Fibroblast of the conjunctiva (primary cell): ENCODE measurements around the gene MRC1.
A peak's percentile ranks its signal among the peaks of the same experiment; 100 is the strongest.
"Not testable (repeated sequence)": the region's sequence is repeated elsewhere in the genome, so short reads cannot be mapped to it uniquely, and the experiment has no call there.

Experiments
- DNase-seq: peaks from one replicate; pipeline ENCODE4 v3.0.0-alpha.2; 2010; ENCODE audit warnings: low read depth

MRC1 gene

DNA sequence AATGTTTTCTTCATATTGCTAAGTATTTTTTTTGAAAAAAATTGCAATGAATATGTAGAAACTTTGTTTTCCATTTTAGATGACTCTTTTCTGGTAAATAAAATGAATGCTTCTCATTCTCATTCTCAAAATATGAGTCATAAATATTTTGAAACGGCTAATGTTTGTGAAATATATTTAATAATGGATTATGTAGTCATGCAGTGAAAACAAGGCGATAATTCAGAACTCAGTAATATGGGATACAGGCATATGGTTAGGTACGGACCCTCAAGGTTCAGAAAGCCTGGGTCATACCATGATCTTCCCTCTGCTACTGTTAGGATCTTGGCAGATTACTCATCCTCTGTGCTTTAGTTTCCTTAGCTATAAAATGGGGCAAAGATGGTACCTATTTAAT, 96.3 kb downstream of the MRC1 start:
- no peak for DNase-seq

DNA sequence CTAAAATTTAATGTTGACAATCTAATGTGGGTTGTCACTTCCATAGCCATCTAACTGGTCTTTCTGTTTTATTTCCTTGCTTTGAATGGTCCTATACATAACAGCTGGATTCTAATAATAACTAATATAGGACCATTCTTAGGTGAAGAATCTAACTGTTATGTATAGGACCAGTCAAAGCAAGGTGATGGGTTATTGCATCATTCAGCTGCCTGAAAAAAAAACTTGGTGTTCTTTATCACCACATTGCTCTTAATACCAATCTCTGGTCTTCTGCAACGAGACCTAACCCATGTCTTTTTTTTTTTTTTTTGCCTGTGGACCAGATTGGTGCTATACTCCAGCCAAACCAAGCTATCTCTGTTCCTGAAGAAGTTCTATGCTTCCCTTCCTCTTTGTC, 96.9 kb downstream of the MRC1 start:
- DNase-seq = no peak

DNA sequence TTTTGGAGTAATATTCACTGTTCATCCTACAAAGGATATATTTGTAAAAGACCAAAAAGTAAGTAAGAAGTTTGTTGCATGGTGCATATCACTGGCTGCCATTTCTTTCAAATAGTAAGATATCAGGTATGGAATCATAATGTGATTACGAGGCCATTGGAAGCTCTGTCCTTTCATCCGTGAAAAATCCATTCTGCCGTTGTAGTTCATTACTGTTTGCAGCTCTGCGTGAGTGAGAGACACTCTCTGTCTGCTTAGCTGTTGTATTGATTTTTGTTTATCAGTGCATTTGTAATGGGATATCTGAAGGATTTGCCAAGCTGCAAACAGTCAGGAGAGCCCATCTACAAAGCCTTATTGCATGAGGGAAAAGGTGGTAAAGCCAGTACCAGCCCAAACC, 98.5 kb downstream of the MRC1 start:
- no peak for DNase-seq

DNA sequence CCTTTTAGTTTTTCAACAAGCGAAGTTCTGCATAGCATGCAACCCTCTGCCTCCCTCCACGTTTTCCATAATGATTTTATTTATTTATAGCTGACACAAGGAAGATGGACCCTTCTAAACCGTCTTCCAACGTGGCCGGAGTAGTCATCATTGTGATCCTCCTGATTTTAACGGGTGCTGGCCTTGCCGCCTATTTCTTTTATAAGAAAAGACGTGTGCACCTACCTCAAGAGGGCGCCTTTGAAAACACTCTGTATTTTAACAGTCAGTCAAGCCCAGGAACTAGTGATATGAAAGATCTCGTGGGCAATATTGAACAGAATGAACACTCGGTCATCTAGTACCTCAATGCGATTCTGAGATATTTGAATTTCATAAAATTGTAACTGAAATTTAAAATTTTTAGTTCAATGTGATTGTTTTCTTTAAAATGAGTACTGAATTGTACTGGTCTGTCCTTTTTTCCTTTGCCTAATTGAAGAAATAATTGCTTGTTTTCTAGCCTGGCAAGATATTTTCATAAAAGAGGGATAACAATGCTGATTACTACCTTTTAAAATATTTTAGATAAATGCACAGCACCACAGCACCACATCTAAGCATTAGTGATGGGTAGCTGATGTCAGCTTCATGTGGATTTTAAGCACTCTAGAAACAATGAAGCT, 101.1 kb downstream of the MRC1 start:
- peak; percentile 52 for DNase-seq

DNA sequence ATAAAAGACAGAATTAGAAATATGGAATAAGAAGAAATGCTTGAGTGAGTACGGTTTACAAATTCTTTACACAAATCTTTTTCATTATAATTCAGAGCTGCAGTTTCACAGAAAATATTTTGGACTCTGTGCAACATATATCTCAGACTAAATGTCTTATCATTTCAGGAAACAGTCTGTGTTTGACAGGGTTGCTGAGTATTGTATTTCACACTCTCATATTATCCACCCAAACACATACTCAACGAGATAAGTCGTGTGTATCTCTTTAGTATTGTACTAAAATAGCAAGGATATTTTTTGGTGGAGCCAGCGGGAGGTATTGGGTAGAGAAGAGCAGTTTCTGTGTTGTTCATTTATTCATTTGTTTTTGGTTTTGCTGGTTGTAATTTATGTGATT, 103.6 kb downstream of the MRC1 start:
- DNase-seq = no peak

DNA sequence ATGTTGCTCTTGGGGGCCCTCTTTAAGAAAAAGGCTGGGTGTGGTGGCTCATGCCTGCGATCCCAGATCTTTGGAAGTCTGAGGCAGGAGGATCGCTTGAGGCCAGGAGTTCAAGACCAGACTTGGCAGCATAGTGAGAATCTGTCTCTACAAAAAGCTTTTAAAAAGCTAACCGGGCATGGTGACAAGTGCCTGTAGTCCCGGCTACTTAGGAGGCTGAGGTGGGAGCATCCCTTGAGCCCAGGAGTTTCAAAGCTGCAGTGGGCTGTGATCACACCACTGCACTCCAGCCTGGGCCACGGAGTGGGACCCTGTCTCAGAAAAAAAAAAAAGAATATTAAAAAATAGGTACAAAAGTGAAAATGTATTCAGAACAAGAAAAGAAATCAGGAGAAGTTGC, 104.5 kb downstream of the MRC1 start:
- DNase-seq = no peak

DNA sequence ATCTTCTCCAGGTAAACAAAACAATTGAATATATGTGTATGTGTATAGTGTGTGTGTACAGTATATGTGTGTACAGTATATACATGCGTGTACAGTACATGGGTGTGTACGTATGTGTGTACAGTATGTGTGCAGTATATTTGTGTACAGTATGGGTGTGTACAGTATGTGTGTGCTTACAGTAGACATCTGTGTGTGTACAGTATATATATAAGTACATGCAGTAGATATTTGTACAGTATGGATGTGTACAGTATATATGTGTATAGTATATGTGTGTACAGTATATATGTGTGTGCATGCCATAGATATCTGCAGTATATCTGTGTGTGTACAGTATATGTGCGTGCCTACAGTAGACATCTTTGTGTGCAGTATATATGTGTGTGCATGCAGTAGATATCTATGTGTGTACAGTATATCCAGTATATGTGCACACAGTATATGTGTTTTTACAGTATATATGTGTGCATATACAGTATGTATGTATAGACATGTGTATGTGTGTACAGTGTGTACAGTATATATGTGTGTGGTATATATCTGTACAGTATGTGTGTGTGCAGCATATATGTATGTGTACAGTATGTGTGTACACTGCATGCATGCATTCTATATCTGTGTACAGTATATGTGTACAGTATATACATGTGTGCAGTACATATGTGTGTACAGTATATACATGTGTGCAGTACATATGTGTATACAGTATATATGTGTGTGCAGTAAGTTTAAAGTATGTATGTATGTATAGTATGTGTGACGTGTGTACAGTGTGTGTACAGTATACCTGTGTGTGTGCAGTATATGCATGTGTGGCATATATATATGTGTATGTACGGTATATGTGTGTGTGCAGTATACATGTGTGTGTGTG, 105.3 kb downstream of the MRC1 start:
- DNase-seq = no peak

DNA sequence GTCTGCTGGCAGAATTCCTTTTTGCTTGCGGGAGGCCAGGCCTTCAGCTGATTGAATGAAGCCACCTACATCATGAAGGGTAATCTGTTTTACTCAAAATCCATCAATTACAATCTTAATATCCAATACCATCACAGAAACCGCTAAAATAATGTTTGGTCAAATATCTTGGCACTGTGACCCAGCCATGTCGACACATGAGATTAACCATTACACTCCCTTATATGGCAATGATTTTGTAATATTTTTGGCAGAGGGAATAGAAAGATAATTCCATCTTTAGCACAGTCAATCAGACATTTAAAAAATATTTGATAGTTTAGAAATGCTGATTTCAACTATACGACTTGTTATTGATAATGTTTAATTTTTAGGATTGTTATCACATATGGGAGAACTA, 106.0 kb downstream of the MRC1 start:
- DNase-seq = no peak

DNA sequence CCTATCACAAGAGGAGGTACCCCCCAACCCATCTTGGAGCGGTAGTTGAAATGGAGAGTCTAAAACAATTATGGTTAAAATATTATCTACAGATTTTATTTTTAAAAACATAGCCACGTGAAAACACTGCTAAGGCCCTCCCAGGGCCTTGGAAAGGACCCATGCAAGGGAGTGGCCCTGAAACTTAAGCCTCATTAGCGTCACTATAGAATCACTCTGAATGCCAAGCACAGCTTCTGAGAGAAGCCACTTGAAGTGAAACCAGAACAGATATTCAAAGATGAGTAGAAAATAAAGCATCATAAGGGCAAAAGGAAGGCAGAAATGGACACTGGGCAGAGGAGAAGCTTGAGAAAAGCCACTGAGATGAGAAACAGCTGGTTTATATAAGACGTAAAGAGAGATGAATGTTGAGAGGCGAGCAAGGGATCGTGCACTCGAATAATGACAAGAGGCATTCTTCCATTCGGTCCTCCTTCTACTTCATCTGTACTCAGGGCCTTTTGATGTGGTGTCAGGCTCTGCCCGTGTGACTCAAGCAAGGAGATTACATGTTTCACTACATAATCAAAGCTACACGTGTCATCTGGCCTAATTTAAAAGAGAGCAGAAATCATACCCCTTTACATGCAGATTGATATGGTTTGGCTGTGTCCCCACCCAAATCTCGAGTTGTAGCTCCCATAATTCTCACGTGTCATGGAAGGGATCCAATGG, 109.2 kb downstream of the MRC1 start:
- DNase-seq = no peak

DNA sequence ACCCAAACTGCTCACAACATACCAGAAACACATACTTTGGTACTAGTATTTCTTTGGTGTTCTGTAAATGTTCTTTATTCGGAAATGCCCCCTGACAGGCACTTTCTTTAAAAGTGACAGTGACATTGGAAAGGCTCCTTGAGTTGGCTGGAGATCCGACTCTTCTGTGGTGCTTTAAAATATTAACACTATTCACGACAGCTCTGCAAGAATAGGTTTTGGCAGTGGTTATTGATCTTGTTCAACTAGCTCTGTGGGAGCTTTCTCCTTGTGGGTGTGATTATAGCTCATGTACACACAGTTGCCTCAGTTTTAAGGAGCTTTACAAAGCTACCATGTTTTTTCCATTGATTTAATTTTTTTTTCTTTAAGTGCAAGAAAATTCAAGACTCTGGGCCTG, 112.2 kb downstream of the MRC1 start:
- no peak for DNase-seq

DNA sequence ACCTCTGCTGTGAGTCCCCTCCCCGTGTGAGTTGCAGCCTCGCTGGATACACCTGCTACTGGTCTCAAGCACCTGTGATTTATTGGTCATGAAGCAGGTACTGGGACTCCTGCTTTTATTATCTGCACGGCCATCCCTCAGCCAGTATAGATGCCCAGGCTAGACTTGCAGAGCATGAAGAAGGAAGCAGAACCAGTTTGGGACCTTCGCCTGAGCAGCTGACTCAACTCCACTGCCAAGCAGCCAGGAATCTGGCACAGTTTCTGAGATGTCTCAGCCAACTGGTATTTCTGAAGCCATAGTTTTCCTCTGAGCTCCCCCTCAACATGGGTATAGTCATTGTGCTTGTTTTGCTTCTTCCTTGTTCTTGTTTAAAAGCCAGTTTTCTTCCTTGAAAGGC, 114.6 kb downstream of the MRC1 start:
- DNase-seq = peak; percentile 70

DNA sequence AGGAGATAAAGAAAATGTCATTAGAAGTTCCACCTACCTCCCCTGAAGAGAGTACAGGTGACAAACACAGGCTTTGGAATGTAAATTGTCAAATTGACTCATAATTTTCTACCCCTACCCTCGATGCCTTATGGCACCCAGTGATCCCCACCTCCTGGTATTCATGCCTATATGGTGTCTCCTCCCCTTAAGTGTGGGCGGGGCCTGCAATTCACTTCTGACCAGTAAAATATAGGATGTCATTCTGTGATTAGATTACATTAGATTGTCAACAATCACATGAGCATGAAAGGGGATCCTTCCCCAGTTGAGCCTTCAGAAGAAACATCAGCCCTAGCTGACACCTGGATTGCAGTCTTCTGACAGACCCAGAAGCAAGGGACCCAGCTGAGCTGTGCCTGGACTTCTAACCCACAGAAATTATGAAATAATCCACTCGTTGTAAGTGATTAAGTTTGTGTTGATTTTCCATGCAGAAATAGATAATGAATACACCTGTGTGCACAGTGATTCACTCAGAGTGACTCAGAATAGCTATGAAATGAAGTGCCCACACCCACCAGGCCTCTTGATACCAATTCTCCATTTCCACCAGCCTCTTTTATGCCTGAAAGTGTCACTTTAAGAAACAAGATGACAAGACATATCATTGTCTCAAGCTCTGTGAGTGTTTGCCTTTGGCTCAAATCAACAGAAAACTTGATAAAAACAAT, 134.0 kb downstream of the MRC1 start:
- no peak for DNase-seq

DNA sequence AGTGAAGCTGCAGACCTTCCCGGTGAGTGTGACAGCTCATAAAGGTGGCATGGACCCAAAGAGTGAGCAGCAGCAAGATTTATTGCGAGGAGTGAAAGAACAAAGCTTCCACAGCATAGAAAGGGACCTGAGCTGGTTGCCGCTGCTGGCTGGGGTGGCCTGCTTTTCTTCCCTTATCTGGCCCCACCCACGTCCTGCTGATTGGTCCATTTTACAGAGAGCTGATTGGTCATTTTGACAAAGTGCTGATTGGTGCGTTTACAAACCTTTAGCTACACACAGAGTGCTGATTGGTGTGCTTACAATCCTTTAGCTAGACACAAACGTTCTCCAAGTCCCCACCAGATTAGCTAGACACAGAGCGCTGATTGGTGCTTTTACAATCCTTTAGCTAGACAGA, 141.1 kb downstream of the MRC1 start:
- DNase-seq = not testable (repeated sequence)

DNA sequence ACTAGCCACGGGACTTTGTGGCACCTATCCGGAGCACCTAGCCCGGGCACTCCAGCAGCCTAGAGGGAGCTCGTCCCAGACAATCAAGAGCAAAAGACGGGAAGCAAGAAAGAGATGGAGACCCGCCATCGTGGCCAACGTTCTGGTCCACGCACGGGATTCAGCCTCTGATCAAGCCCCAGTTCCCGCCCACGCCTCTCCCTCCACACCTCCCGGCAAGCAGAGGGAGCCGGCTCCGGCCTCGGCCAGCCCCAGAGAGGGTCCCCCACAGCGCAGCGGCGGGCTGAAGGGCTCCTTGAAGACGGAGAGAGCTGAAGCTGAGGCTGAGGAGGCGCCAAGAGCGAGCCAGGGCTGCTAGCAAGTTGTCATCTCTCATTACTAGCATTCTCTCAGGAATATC, 141.6 kb downstream of the MRC1 start:
- DNase-seq = no peak

DNA sequence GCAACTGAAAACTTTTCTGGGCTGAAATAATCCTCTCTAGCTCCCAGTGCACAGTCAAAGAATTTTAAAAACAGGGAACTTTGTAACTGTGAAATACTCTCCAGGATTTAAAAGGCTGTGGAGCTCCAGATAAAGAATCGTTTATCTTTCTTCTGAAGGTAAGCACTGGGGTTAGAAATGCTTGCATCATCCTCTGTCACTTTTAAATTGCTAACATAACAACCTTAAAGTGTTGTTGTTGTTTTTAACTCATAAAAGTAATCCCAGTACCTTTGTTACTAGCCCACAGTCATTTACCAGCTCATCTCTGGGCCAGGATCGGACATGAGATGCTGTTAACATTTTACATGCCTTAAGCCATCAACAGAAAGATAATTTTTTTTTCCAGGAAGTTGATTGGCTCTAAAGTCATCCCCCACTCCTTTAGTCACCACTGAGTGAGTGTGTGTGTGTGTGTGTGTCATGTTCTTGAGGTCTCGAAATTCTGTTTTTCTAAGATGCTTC, 142.8 kb downstream of the MRC1 start, which contains the start of gene SLC39A12:
Gene SLC39A12 (plus strand): TSS at position 51 of the 504 bp plus-strand sequence. CDS start 1,359 bp downstream, outside the sequence.
- DNase-seq = peak; percentile 10

DNA sequence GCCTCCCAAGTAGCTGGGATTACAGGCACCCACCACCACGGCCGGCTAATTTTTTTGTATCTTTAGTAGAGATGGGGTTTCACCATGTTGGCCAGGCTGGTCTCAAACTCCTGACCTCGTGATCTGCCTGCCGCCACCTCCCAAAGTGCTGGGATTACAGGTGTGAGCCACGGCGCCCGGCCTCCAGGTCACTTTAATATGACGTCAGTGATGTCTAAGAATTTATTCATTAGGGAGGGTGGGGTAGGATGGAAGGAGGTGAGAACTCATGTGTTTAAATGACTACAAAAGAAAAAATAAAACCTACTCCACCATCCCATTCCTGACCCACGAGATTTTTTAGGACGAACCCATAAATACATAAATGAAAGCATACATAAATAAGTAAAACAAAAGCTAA, 145.2 kb downstream of the MRC1 start:
- DNase-seq = not testable (repeated sequence)

DNA sequence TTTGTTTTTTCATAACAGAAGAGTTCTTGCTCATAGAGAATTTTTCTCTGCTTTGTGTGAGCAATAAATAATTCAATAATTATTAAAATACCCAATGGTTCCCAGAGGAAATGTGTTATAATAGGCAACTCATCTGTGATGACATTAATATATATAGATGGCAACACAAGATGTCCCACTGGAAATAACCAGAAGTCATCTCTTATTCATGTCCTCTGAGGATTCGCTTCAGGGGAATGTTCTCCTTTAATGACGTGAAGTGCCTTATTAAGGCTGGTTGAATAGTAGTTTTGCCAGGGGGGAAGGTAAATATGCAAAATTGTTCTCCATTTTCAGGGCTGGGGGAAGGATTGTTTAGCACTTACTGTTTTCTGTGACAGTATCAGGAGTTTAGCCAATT, 145.7 kb downstream of the MRC1 start:
- DNase-seq = no peak

DNA sequence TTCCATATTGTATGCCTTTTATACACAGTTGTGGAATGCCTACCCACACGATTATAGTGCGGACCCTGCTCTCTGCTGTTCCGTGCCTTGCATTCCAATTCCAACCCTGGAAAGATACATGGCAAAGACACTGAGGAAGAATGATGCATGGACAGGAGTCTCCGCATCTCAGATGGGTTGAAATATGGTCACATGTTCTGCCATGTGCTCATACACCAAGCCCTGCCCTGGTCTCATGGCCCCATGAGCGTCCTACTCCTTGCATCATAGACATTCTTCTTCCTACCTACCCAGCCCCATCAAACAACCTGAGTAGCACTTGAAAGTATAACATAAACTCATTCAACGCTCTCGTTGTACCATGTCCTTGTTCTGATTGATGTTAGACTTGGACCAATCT, 148.9 kb downstream of the MRC1 start:
- no peak for DNase-seq

DNA sequence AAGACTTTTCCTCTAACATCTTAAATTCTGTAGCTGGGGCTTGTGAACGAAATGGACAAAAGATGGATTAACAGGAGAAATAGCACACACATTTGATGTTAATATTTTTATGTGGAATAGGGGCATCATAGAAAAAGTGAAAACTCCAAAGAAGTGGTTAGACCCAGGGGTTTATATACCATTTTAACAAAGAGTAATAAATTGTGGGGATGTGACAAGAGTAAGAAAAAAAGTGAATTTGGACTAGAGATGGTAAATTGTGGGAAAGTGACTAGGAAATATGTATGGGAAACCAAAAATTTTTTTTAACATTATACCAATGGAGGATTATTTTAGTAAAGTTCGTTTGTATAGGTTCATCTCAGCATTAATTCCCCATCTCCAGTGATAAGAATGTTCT, 150.7 kb downstream of the MRC1 start:
- DNase-seq = no peak
